Stimulated activated CD4-positive, alpha-beta T cell treated with anti-CD3 and anti-CD28 coated beads, Interleukin-4, amount 100 ng/mL, for 48 hours (primary cell): ENCODE data around the gene SOD1.
"Not testable (repeated sequence)": the region's sequence is repeated elsewhere in the genome, so short reads cannot be mapped to it uniquely, and the experiment has no call there.

ENCODE experiments used
- DNase-seq, 2 donors: peaks; one replicate each; pipeline ENCODE4 v3.0.0-alpha.2; 2020; ENCODE audit warnings: low read depth in 2 of 2

Gene SOD1

DNA sequence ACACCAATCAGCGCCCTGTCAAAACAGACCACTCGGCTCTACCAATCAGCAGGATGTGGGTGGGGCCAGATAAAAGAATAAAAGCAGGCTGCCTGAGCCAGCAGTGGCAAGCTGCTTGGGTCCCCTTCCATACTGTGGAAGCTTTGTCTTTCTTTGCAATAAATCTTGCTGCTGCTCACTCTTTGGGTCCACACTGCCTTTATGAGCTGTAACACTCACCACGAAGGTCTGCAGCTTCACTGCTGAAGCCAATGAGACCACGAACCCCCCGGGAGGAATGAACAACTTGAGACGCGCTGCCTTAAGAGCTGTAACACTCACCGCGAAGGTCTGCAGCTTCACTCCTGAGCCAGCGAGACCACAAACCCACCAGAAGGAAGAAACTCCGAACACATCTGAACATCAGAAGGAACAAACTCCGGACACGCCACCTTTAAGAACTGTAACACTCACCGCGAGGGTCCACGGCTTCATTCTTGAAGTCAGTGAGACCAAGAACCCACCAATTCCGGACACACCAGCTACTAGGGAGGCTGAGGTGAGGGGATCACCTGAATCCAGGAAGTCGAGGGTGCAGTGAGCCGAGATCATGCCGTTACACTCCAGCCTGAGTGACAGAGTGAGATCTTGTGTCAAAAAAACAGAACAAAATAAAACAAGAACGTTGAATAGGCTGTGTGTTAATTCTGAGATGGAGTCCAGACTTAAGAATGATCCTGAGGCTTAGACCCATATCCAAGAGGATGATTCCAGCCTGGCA, 4.5 kb upstream of the SOD1 start:
- DNase-seq: not testable (repeated sequence)

DNA sequence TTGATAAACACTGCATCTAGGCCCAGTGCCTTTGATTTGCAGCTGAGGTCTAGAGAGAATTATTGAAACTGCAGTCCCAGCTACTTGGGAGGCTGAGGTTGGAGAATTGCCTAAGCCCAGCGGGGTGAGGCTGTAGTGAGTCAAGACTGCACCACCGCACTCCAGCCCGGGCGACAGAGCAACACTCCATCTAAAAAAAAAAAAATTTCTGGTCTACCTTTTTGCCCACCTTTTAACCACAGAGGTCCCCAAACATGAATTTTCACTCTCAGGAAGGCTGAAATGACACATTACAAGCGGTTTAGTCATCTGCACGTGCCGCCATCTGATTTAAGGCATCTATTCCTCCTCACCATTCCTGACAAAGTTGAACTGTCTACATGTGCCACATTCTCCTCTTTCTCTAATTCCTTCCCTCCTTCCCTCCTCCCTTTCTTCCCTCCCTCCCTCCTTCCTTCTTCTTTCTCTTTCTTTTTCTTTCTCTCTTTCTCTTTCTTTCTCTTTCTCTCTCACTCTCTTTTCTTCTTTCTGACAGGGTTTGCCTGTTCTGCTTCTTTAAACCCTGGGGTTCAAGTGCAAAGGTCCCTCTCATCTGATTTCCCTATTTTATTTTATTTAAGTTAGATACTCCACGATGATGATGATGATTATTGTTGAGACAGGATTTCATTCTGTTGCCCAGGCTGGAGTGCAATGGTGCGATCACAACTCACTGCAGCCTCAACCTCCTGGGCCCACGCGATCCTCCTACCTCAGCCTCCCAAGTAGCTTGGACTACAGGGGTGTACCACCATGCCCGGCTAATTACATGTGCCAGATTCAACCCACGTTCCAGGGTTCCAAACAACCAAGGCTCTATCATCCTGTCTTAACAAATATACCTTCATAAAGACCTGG, 3.0 kb upstream of the SOD1 start:
- DNase-seq: peak; percentile 50 to 58

DNA sequence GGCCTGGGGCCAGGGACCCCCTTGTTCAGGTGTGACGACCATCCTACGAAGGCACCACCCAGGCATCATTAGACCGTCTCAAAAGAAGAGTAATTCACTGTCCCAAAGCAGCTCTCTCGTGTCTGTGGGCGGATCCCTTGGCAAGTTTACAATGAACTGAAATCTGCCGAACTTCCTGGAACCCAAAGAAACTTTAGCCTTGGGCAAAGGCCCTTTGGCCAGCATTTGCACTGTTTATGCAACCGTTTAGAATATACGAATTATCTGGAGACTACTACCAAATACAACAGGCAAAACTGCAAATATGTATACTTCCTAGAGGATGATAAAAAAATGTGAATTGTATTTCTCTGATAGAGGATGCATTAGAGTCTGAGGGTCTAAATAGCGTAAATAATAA, 1.4 kb upstream of the SOD1 start:
- DNase-seq: no peak

DNA sequence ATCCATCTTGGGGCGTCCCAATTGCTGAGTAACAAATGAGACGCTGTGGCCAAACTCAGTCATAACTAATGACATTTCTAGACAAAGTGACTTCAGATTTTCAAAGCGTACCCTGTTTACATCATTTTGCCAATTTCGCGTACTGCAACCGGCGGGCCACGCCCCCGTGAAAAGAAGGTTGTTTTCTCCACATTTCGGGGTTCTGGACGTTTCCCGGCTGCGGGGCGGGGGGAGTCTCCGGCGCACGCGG, 282 bp upstream of the SOD1 start:
- DNase-seq: no peak

DNA sequence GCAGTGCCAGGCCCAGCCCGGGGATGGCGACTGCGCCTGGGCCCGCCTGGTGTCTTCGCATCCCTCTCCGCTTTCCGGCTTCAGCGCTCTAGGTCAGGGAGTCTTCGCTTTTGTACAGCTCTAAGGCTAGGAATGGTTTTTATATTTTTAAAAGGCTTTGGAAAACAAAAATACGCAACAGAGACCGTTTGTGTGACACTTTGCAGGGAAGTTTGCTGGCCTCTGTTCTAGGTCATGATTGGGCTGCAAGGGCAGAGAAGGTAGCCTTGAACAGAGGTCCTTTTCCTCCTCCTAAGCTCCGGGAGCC, 719 bp downstream of the SOD1 start:
- DNase-seq: no peak

DNA sequence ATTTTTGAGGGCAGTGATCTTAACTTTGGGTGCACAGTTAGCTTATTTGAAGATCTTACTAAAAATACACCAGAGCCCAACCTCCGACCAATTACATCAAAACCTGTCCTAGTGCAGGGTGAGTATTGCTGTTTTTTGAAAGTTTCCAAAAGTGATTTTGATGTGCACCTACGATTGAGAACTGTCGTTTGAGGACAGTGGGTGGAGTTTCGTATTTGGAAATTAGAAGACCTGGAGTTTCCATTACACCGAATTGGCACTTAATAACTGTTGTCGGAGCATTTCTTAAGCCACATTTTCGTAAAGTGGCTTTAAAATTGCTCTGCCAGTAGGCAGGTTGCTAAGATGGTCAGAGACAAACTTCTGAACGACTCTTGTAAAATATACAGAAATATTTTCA, 1.1 kb downstream of the SOD1 start:
- DNase-seq: no peak

DNA sequence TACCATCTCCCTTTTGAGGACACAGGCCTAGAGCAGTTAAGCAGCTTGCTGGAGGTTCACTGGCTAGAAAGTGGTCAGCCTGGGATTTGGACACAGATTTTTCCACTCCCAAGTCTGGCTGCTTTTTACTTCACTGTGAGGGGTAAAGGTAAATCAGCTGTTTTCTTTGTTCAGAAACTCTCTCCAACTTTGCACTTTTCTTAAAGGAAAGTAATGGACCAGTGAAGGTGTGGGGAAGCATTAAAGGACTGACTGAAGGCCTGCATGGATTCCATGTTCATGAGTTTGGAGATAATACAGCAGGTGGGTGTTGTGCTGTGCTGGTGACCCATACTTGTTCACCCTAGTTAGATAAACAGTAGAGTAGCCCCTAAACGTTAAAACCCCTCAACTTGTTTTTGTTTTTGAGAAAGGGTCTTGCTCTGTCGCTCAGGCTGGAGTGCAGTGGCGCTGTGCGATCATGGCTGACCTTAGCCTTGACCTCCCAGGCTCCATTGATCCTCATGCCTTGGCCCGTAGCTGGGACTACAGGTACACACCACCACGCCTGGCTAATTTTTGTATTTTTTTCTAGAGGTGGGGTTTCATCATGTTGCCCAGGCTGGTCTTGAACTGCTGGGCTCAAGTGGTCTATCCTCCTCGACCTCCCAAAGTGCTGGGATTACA, 4.2 kb downstream of the SOD1 start:
- DNase-seq: no peak

DNA sequence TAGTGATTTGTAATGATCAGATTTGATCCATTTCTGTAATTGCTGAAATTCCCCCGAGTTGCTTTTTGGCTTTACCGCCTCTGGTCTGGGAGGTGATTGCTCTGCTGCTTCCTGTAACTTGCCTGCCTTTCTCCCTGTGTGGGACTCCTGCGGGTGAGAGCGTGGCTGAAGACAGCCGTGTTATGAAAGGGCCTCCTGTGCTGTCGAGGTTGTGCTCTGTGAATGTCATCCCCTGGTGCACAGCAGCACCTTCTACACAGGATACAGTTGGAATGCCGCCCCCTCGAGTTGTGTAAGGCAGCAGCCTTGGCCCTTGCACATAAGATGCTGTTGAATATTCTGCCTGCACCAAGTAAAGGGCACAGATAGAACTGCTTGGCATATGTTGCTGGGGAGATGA, 5.9 kb downstream of the SOD1 start:
- DNase-seq: peak in 1 of 2 donors; percentile 16

DNA sequence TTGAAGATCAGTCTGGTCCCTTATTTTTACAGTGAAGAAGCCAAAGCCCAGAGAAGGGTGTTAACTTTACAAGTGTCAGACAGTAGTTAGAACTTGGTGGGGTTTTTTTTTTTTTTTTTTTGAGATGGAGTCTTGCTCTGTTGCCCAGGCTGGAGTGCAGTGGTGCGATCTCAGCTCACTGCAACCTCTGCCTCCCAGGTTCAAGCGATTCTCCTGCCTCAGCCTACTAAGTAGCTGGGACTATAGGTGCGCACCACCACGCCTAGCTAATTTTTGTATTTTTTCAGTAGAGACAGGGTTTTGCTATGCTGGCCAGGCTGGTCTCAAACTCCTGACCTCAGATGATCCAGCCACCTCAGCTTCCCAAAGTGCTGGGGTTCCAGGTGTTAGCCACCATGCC, 6.4 kb downstream of the SOD1 start:
- not testable (repeated sequence) for DNase-seq

DNA sequence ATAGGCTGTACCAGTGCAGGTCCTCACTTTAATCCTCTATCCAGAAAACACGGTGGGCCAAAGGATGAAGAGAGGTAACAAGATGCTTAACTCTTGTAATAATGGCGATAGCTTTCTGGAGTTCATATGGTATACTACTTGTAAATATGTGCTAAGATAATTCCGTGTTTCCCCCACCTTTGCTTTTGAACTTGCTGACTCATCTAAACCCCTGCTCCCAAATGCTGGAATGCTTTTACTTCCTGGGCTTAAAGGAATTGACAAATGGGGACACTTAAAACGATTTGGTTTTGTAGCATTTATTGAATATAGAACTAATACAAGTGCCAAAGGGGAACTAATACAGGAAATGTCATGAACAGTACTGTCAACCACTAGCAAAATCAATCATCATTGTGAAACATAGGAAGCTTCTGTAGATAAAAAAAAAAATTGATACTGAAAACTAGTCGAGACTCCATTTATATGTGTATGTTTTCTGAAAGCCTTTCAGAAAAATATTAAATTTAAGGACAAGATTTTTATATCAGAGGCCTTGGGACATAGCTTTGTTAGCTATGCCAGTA, 7.0 kb downstream of the SOD1 start:
- no peak for DNase-seq

DNA sequence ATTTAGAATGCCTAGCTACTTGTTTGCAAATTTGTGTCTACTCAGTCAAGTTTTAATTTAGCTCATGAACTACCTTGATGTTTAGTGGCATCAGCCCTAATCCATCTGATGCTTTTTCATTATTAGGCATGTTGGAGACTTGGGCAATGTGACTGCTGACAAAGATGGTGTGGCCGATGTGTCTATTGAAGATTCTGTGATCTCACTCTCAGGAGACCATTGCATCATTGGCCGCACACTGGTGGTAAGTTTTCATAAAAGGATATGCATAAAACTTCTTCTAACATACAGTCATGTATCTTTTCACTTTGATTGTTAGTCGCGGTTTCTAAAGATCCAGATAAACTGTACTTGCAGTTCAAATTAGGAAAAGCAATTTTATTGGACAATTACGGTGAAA, 7.6 kb downstream of the SOD1 start:
- no peak for DNase-seq

DNA sequence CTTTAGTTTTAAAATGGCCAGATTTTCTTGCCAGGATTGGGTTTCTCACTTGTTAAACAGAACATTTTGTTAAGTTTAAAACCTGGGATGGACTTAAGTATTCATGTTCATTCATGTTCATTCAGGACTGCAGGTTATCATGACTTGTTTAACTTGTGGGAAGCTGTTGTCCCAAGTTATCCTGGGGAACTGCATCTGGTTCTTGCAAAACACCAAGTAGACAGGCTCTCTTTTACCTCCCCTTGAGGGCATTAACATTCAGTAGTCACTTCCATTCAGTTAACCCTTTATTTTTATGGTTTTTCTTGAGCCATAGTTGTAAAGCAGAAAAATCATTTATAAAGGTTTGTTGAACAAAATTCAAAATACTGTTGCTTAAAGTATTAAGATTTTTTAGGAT, 8.1 kb downstream of the SOD1 start:
- DNase-seq: no peak

DNA sequence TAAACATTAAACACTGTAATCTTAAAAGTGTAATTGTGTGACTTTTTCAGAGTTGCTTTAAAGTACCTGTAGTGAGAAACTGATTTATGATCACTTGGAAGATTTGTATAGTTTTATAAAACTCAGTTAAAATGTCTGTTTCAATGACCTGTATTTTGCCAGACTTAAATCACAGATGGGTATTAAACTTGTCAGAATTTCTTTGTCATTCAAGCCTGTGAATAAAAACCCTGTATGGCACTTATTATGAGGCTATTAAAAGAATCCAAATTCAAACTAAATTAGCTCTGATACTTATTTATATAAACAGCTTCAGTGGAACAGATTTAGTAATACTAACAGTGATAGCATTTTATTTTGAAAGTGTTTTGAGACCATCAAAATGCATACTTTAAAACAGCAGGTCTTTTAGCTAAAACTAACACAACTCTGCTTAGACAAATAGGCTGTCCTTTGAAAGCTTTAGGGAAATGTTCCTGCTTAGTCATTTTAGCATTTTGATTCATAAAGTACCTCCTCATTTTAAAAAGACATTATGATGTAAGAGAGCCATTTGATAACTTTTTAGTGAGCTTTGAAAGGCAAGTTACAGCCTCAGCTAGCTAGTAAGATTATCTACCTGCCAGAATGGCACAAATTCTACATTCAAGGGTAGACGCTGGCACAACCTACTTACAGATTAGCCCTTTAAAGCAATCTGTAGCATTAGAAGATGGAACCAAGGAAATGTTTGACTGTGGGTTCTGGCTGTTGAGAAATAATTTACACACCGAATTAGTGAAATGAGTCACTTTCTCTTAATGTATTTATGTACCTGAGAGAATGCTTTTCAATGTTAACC, 9.4 kb downstream of the SOD1 start:
- no peak for DNase-seq

DNA sequence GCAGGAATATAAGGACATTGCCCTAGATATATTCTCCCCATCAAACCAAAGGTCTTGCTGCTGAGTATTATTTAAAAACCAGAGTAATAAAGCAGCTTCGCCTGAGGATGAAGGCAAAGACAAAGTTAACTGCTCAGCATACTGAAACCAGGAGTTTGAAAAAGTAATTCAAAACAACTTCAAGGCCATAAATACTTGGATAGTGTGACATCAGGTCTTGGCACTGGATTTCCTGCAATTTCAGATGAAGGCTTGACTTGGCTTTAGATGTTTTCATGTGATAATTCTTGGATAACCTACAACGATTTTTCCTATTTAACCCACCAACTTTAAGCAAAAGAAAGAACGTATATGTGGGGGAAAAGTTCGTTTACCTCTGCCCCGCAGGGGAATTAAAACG, 10.6 kb downstream of the SOD1 start:
- no peak for DNase-seq

DNA sequence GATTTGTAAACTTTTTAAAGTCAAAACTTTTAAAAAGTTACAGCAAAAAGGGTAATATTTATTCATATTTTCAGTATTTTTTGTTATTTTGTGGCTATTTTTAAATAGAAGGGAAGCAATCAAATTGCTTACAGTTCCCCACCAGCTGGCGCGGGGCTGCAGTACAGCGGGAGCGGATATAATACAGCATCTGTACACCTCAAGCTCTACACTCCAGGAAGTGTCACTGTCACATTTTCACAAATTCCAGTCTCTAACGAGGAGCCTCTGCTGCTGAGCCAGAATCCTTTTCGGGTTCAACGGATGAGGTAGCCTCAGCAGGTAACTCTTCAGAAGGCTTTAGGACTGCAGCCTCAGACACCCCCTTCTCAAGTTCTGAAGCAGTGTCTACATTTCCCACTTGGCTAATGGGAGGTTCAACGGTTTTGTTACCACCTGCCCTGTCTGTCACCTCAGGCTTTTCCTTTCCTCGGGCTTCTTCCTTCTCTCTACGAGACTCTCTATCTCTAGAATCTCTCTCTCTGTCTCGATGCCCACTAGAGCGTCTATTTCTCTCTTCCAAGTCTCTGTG, 11.7 kb downstream of the SOD1 start:
- DNase-seq: no peak

DNA sequence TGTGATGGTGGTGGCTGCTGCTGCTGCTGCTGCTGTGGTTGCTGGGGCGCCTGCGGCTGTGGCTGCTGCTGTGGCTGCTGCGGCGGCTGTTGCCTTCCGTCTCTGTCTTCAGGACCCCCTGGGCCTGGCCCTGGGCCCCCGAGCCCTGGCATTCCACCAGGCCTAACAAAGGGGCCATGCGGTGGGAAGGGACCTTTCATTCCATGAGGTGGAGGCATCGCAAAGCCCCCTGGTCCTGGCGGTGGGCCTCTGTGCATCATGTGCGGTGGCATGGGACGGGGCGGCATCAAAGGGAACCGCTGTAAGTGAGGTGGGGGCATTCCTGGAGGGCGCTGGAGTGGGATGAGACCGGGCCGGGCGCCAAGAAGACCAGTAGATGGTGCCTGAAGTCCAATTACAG, 12.4 kb downstream of the SOD1 start:
- DNase-seq: no peak

DNA sequence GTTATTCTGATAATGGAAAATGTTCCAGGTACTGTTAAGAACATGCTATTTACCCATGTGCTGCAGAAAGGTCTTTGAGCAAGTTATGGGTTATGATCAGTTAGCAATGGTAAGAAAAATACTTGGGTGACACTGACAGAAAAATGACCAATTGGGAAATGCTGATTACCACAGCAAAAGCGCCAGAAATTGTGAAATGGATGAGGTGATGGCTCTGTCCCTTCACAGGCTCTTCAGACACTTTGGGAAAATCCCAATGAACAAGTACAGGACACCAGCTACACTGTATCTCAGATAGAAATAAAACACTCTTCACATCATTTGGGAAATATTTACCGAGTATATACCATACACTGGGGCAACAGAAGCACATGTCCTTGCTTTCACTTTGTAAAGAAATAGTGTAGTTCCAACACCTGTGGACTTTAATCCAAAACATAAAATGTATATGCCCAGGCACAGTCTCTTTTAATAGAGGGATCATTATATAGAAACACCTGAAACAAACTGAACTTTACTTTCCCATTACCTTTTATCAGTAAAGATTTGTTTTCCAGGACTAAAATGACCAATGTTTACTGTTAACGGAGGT, 13.9 kb downstream of the SOD1 start:
- no peak for DNase-seq

DNA sequence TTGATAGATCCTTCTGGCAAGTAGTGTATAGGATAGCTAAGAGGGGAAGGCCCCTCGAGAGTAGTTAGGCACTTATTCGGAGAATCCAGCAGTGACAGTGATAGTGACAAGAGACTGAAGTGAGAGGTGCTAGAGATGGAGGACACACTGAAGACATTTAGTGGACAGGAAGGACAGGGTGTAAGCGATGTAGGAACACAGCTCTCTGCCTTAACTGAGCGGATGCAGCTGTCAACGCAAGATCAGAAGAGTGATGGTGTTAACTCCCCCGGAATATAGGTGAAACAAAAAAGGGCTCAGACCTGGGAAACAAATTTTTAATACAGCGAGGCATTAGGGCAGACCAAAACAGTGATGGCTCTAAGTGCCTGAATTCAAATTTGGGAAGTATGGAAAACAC, 15.8 kb downstream of the SOD1 start:
- DNase-seq: no peak

DNA sequence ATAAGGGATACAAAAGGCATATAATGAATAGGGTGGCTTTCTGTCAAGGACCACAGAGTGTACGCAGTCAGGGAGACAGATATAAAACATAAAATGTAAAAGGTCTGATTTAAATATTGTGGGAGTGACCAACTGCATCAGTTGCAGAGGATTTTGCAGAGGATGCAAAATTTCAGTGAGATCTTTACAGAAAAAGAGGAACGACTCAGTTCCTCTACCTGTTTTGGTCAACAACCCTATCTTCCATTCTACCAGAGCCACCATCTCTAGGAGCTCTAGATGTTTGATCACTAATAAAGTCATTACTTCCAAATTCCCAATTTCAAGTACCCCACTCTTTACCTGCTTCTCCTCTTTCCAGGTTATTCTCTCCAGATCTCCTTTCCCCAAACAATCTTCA, 16.5 kb downstream of the SOD1 start:
- DNase-seq: no peak

DNA sequence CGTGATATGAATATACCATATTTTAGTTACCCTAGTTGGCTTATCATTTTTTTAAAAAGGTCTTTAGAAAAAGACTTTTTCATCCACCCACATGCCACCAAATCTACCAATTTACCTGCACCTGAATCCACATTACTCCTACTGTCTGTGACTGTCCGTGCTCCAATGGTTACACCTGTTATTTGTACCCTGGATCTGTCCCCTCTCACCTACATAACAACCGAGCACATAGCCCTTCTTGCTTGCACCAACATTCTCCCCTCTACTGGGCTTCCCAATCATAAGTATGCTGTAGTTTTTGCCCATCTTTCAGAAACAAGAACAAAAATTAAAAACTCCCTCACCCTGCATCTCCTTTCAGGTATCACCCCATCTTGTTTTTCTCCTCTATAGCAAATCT, 17.6 kb downstream of the SOD1 start:
- DNase-seq: no peak

DNA sequence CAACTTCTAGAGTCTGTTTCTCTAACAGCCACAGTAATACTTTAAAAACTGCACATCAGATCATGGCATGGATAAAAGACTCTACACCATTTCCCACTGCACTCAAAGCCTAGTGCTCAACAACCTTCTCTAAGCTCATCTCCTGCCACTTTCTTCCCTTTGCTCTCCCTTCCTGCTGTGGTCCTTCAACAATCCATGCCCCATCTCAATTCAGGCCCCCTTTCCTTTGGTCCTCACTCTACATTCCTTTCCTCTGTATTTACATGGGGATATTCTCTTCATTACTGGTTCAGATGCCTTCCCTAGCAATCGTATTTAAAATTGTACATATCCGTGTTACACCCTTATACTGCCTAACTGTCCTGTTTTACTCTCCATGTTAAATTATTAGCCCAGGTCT, 19.0 kb downstream of the SOD1 start:
- DNase-seq: no peak
